ENCODE measurements around the gene PLOD1.
"Not testable (repeated sequence)": the region's sequence is repeated elsewhere in the genome, so short reads cannot be mapped to it uniquely, and the experiment has no call there.

The PLOD1 gene

GRCh38 chr1:11912482-11913216 lies 21.9 kb upstream of the PLOD1 start:
- DNase-seq (ENCODE audit: low spot score), result not testable (repeated sequence)

DNA sequence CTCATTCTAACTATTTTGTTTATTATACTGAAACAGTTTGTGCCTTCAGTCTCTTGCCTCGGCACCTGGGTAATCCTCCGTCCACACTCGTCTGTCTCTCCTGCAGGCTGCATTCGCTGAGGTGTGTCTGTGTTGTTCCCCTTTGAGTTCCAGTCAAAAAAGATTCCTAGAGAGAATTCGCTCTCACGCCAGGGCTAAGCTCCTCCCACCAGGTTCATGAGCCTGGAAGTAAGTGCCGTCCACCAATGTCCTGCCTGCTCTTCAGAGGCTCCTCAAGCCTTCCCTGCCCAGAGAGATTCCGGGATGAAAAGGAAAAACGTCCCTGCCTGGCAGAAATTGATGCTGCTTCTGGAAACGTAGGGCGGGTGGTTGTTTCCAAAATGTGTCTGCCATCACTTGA lies 21.2 kb upstream of the PLOD1 start:
- DNase-seq (ENCODE audit: low spot score), result peak; percentile 19

DNA sequence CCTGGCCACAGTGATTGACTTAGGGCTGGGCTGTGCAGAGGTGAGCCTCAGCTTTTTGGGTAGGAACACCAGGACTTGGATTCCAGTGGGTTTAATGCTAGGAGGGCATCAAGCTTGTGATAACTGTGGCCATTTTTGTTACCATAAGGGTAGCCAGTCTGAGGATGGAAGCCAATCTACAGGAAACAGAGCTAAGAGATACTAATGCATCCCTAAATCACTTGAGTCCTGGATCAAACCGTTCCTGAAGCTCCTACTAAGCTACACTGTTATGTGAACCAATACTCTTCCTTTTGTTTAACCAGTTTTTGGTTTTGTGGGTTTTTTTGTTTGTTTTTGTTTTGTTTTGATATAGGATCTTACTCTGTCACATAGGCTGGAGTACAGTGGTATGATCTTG lies 20.5 kb upstream of the PLOD1 start:
- no peak for DNase-seq (ENCODE audit: low spot score)

- peak; percentile 53 for DNase-seq (ENCODE audit: low spot score)
These were observed 15.6 kb upstream of the PLOD1 start for GRCh38 chr1:11918799-11919519.

DNA sequence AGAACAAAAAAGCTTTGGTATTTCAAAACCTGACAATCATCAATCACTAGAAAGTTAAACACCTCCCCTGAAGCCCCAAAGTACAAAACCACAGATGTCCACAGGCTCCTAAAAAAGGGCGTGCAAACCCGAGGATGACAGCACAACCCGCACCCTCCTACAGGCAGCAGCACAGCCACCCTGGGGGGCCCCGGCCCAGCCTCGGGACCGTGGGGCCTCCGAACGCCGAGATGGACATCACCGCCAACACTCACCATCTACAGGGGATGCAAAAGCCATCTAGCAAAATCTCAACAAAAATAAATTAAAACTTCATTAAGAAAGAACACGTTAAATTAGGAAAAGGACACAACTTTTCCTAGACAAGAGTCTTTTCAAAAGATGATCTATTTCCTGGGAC lies 14.9 kb upstream of the PLOD1 start:
- DNase-seq (ENCODE audit: low spot score), result no peak

- peak; percentile 84 for DNase-seq (ENCODE audit: low spot score)
These were observed 14.1 kb upstream of the PLOD1 start for GRCh38 chr1:11920239-11920903.

- no peak for DNase-seq (ENCODE audit: low spot score)
These were observed 13.5 kb upstream of the PLOD1 start for GRCh38 chr1:11921022-11921421.

GRCh38 chr1:11923069-11923826 lies 11.3 kb upstream of the PLOD1 start:
- peak; percentile 55 for DNase-seq (ENCODE audit: low spot score)

- DNase-seq (ENCODE audit: low spot score), result no peak
These were observed 10.7 kb upstream of the PLOD1 start for GRCh38 chr1:11923827-11924113.

- DNase-seq (ENCODE audit: low spot score), result no peak
These were observed 10.0 kb upstream of the PLOD1 start for GRCh38 chr1:11924334-11925195.

- not testable (repeated sequence) for DNase-seq (ENCODE audit: low spot score)
These were observed 9.2 kb upstream of the PLOD1 start for GRCh38 chr1:11925196-11925937.

GRCh38 chr1:11925938-11926292 lies 8.6 kb upstream of the PLOD1 start:
- DNase-seq (ENCODE audit: low spot score), result no peak

DNA sequence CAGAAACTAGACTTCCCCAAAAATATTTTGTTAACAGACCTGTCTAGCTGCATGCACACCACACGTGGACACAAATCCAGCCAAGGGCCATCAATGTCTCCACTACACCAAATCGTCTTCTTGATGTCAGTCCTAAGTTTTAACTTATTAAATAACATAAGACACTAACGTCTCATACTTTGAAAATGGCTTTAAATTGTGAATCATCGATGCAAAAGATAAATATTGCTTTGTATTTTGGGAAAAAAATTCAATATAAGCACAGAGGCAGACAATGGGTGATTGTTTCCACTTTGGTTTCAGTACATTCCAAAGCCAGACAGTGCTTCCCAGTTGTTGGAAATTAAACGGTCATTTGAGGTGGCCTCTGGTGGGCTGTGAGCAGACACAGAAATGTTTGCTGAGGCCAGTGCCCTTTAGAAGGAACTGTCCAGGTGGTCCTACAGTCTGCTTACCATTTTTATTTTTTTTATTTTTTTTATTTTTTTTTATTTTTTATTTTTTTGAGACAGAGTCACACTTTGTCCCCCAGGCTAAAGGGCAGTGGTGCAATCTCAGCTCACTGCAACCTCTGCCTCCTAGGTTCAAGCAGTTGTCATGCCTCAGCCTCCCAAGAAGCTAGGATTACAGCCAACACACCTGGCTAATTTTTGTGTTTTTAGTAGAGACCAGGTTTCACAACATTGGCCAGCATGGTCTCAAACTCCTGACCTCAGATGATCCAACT lies 6.5 kb upstream of the PLOD1 start:
- no peak for DNase-seq (ENCODE audit: low spot score)

GRCh38 chr1:11929849-11930248 lies 4.7 kb upstream of the PLOD1 start:
- DNase-seq (ENCODE audit: low spot score), result peak; percentile 72

DNA sequence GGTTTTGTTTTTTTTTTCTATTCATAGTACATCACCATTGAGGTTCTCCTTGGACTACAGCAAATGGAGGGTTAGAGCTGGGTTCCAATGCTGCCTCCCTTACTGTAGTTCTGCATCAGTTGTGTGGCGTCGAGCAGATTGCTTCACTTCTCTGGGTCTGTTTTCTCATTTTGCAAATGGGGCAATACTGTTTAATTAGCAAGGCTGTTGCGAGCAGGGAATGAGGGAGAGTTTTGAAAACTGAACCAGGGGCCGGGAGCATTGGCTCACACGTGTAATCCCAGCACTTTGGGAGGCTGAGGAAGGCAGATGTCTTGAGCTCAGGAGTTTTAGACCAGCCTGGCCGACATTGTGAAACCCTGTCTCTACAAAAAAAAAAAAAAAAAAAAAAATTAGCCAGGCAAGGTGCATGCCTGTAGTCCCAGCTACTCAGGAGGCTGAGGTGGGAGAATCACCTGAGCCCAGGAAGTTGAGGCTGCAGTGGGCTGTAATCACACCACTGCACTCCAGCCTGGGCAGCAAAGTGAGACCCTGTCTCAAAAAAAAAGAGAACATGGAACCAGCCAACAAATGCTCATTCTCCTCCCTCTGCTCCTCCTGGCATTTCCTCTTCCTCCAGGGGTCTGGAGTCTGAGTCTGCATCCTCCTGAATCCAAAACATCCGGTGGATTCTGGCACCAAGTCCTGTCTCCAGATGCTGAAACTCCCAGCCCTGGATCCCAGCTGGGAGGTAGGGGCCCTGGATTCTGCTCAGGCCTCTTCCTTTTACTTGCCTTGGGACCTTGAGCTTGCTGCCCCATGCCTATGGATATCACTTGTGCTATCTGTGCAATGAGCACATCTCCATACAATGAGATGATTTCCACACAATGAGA lies 3.7 kb upstream of the PLOD1 start:
- DNase-seq (ENCODE audit: low spot score), result no peak

DNA sequence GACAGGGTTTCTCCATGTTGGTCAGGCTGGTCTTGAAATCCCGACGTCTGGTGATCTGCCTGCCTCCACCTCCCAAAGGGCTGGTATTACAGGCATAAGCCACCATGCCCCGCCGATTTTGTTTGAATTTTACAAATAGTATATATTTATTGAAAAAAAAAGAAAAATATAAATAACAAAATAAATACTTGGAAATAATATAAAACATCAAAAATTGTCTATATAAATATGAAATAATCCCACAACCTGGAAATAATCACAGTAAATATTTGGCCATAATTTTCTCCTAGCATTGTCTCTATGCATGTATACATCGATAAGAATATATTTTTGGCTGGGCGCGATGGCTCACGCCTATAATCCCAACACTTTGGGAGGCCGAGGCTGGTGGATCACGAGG lies 2.7 kb upstream of the PLOD1 start:
- DNase-seq (ENCODE audit: low spot score), result no peak

GRCh38 chr1:11935057-11935412 lies 518 bp downstream of the PLOD1 start:
- DNase-seq (ENCODE audit: low spot score), result no peak

DNA sequence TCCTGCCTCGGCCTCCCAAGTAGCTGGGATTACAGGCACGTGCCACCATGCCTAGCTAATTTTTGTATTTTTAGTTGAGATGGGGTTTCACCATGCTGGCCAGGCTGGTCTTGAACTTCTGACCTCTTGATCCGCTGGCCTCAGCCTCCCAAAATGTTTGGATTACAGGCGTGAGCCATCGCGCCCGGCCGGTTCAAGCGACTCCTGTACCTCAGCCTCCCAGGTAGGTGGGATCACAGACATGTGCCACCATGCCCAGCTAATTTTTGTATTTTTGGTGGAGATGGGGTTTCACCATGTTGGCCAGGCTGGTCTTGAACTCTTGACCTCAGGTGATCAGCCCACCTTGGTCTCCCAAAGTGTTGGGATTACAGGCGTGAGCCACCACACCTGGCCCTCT lies 1.2 kb downstream of the PLOD1 start:
- DNase-seq (ENCODE audit: low spot score), result not testable (repeated sequence)
